ENCODE results near the gene FGFBP3. TPM values are rescaled to one million over a fixed set of nuclear protein-coding genes. Genes with fewer than 3 reads are reported as not detected.

The FGFBP3 gene
- polyA plus RNA-seq, 3 donors = 0.30 to 0.45 (median 0.32) TPM

- H3K9me3 ChIP-seq (replicated peaks in 1 of 2; ENCODE audit: control insufficient read depth in 1 of 2, insufficient read depth in 1 of 2, low read length in 2 of 2) = no peaks in the 10 kb centered on the region
- intact Hi-C loops (cut with micrococcal nuclease) = no loop called here
- Mint-ChIP-seq H3K4me1 (peaks cover 11% of the 10 kb centered on the region), H3K27me3 (ENCODE audit: low read depth in 3 of 3) (peaks cover 7 to 11% (median 7%) of the 10 kb centered on the region in 3 donors), H3K4me3 (no peak overlapping the region), H3K9me3 (peaks cover 0 to 8% (median 3%) of the 10 kb centered on the region in 7 donors), H3K36me3 (no peaks in the 10 kb centered on the region), H3K27ac (no peak overlapping the region)
- no peak for DNase-seq
- no peak overlapping the region for H2AFZ ChIP-seq (ENCODE audit: insufficient read depth, low read depth, low read length, poor library complexity, severe bottlenecking)
- no peak overlapping the region for H3K27ac ChIP-seq (ENCODE audit: low read depth in 1 of 2, low read length in 2 of 2)
- H3K4me2 ChIP-seq (replicated peaks; ENCODE audit: extremely low read depth, low read length, poor library complexity, severe bottlenecking) = no peak overlapping the region
- H3K9ac ChIP-seq (ENCODE audit: insufficient read depth, low read length, poor library complexity, severe bottlenecking) = no peak overlapping the region
- H3K79me2 ChIP-seq (ENCODE audit: insufficient read depth, low read length) = no peaks in the 10 kb centered on the region
- no peaks in the 10 kb centered on the region for H3K36me3 ChIP-seq (replicated peaks in 1 of 2; ENCODE audit: control insufficient read depth in 1 of 2, insufficient read depth in 2 of 2, low read length in 2 of 2)
- WGBS (ENCODE audit: insufficient coverage) = 100% methylated on average over 1 of the region's 2 CpGs
- H4K20me1 ChIP-seq (ENCODE audit: insufficient read depth, low read length) = no peaks in the 10 kb centered on the region
- no peak for TF ChIP-seq CTCF (IDR thresholded peaks at IDR 0.05)
- H3K4me1 ChIP-seq (ENCODE audit: control insufficient read depth in 1 of 2, insufficient read depth in 2 of 2, low read length in 2 of 2) = peaks cover under 1 to 6% of the 10 kb centered on the region in 2 donors
- no peak overlapping the region for H3K4me3 ChIP-seq (replicated peaks in 1 of 3; ENCODE audit: low read depth in 2 of 3, low read length in 3 of 3)
- peaks cover 3 to 11% of the 10 kb centered on the region in 2 donors for H3K27me3 ChIP-seq (ENCODE audit: control insufficient read depth in 2 of 2, insufficient read depth in 2 of 2, low read length in 2 of 2)
These were observed 16.2 kb downstream of the FGFBP3 start for GRCh38 chr10:91893051-91893450.

- H3K9me3 Mint-ChIP-seq = peaks cover 0 to 5% (median 3%) of the 10 kb centered on the region in 7 donors
- no CpG with 5 or more reads among the region's 1 CpG for WGBS (ENCODE audit: insufficient coverage)
These were observed 17.9 kb downstream of the FGFBP3 start for GRCh38 chr10:91891125-91892001.

More at GRCh38 chr10:91891125-91892001, 17.9 kb downstream of the FGFBP3 start:
- Histone ChIP-seq H3K9ac (ENCODE audit: insufficient read depth, low read length, poor library complexity, severe bottlenecking) (no peak overlapping the region), H3K4me3 (replicated peaks in 1 of 3; ENCODE audit: low read depth in 2 of 3, low read length in 3 of 3) (no peak overlapping the region), H3K4me1 (ENCODE audit: control insufficient read depth in 1 of 2, insufficient read depth in 2 of 2, low read length in 2 of 2) (peaks cover 13 to 14% of the 10 kb centered on the region in 2 donors), H3K36me3 (replicated peaks in 1 of 2; ENCODE audit: control insufficient read depth in 1 of 2, insufficient read depth in 2 of 2, low read length in 2 of 2) (no peaks in the 10 kb centered on the region), H3K27me3 (ENCODE audit: control insufficient read depth in 2 of 2, insufficient read depth in 2 of 2, low read length in 2 of 2) (peaks cover 5 to 28% of the 10 kb centered on the region in 2 donors), H3K4me2 (replicated peaks; ENCODE audit: extremely low read depth, low read length, poor library complexity, severe bottlenecking) (no peak overlapping the region), H3K9me3 (replicated peaks in 1 of 2; ENCODE audit: control insufficient read depth in 1 of 2, insufficient read depth in 1 of 2, low read length in 2 of 2) (no peaks in the 10 kb centered on the region), H2AFZ (ENCODE audit: insufficient read depth, low read depth, low read length, poor library complexity, severe bottlenecking) (no peak overlapping the region), H4K20me1 (ENCODE audit: insufficient read depth, low read length) (no peaks in the 10 kb centered on the region), H3K27ac (ENCODE audit: low read depth in 1 of 2, low read length in 2 of 2) (no peak overlapping the region), H3K79me2 (ENCODE audit: insufficient read depth, low read length) (no peaks in the 10 kb centered on the region)
- intact Hi-C loops (cut with micrococcal nuclease) = no loop called here
- H3K4me3 Mint-ChIP-seq = no peak overlapping the region
- peaks cover 3% of the 10 kb centered on the region in 2 donors for H3K36me3 Mint-ChIP-seq
- peaks cover 21% of the 10 kb centered on the region for H3K4me1 Mint-ChIP-seq
- peaks cover 18 to 21% (median 20%) of the 10 kb centered on the region in 3 donors for H3K27me3 Mint-ChIP-seq (ENCODE audit: low read depth in 3 of 3)
- TF ChIP-seq CTCF (IDR thresholded peaks at IDR 0.05) = no peak
- peak in 1 of 3 donors; percentile 40 for DNase-seq
- H3K27ac Mint-ChIP-seq = peak overlapping the region in 1 of 7 donors; percentile 1

Measured in CD14-positive monocyte (primary cell).